ENCODE measurements around the gene MYH9. TPM values are rescaled to one million over a fixed set of nuclear protein-coding genes. Genes with fewer than 3 reads are reported as not detected.

MYH9 gene
- total and polyA plus RNA-seq, 4 donors, result 184 to 667 (median 332) TPM

DNA sequence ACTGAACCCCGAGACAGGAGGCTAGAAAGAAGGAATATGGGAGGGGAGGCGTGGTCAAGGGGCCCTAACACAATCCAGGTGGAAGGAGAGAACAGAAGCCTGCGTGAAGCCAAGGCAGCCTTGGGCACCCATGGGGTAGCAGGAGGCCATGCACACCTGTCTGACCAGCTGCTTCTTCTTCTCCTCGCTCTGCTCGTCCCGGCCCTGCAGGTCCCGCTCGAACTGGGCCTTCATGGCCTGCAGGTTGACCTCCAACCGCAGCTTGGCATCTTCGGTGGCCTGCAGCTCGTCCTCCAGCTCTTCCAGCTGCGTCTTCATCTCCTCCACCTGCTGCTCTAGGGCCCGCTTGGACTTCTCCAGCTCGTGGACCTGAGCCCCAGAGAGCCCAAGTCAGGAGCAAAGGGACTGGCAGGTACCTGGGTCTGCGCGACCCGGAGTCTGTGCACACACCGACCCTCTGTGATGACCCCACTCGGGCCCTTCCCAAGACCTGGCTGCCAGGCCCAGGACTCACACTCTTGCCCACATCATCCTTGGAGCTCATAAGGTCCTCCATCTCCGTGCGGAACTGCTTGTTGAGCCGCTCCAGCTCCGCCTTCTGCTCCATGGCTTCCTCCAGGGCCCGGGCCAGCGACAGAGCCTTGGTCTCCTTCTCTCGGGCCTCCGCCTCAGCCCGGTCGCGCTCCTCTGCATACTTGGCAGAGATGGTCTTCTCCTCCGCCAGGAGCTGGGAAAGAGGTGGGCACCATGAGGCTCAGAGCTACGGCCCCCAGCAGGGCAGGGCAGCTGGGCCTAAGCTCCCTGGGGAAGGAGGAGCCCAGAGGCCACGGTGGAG is 99.0 kb downstream of the MYH9 start:
- Histone ChIP-seq H3K27ac (ENCODE audit: low read depth in 1 of 2, low read length in 1 of 2) (peak overlapping the region in 1 of 2 donors; percentile 11), H3K36me3 (ENCODE audit: control insufficient read depth in 4 of 4, insufficient read depth in 4 of 4, low read length in 4 of 4) (peaks cover 40 to 78% (median 64%) of the 10 kb centered on the region in 4 donors), H3K4me1 (ENCODE audit: control insufficient read depth in 5 of 5, insufficient read depth in 5 of 5, low read length in 5 of 5) (no peaks in the 10 kb centered on the region), H3K27me3 (ENCODE audit: control insufficient read depth in 3 of 3, insufficient read depth in 3 of 3, low read length in 2 of 3) (no peaks in the 10 kb centered on the region), H3K9ac (ENCODE audit: insufficient read depth in 1 of 2, low read length in 2 of 2) (no peak overlapping the region), H3K9me3 (ENCODE audit: control insufficient read depth in 4 of 4, insufficient read depth in 3 of 4, low read length in 3 of 4) (no peaks in the 10 kb centered on the region), H3K4me3 (no peak overlapping the region)
- 91 to 93% methylated on average over 33 of the region's 33 CpGs for WGBS, 2 donors
- no peak for DNase-seq
- no peak for ATAC-seq (ENCODE audit: insufficient read depth, low FRiP score)
- TF ChIP-seq, protein P1, sequence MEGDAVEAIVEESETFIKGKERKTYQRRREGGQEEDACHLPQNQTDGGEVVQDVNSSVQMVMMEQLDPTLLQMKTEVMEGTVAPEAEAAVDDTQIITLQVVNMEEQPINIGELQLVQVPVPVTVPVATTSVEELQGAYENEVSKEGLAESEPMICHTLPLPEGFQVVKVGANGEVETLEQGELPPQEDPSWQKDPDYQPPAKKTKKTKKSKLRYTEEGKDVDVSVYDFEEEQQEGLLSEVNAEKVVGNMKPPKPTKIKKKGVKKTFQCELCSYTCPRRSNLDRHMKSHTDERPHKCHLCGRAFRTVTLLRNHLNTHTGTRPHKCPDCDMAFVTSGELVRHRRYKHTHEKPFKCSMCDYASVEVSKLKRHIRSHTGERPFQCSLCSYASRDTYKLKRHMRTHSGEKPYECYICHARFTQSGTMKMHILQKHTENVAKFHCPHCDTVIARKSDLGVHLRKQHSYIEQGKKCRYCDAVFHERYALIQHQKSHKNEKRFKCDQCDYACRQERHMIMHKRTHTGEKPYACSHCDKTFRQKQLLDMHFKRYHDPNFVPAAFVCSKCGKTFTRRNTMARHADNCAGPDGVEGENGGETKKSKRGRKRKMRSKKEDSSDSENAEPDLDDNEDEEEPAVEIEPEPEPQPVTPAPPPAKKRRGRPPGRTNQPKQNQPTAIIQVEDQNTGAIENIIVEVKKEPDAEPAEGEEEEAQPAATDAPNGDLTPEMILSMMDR (IDR thresholded peaks at IDR 0.05; ENCODE audit: control extremely low read depth, extremely low read depth), result no peak

DNA sequence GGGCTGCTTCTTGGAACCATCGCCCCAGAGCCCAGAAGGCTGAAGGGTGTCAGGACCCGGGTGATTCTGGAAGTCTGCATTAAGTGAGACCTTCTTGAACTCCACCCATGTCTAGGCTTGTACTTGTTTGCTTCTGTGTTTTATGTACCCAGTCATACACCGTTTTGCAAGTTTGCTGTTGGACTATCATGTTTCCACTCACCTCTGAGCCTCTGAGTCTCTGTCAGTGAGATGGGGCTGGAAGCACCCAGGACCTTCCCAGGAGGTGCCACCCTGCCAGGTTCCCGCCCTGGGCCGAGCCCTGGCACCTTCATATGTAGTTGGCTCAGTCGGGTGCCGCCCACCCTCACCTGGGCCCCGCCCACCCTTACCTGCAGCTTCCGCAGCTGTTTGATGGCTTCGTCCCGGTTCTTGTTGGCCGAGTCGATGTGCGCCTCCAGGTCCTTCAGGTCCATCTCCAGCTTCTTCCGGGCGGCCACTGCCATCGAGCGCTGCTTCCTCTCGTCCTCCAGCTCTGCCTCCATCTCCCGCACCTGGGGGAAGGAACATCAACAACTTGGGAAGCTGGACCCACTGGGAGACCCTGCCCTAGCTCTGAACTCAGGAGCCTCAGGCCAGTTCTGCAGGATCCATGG is 99.8 kb downstream of the MYH9 start:
- Histone ChIP-seq H3K27ac (ENCODE audit: low read depth in 1 of 2, low read length in 1 of 2) (no peak overlapping the region), H3K36me3 (ENCODE audit: control insufficient read depth in 4 of 4, insufficient read depth in 4 of 4, low read length in 4 of 4) (peaks cover 40 to 74% (median 60%) of the 10 kb centered on the region in 4 donors), H3K4me1 (ENCODE audit: control insufficient read depth in 5 of 5, insufficient read depth in 5 of 5, low read length in 5 of 5) (no peaks in the 10 kb centered on the region), H3K9me3 (ENCODE audit: control insufficient read depth in 4 of 4, insufficient read depth in 3 of 4, low read length in 3 of 4) (no peaks in the 10 kb centered on the region), H3K27me3 (ENCODE audit: control insufficient read depth in 3 of 3, insufficient read depth in 3 of 3, low read length in 2 of 3) (no peaks in the 10 kb centered on the region), H3K4me3 (no peak overlapping the region), H3K9ac (ENCODE audit: insufficient read depth in 1 of 2, low read length in 2 of 2) (no peak overlapping the region)
- ATAC-seq (ENCODE audit: insufficient read depth, low FRiP score) (no peak), DNase-seq (no peak)
- 86 to 93% methylated on average over 20 of the region's 20 CpGs for WGBS, 2 donors
- TF ChIP-seq, protein P1 (IDR thresholded peaks at IDR 0.05; ENCODE audit: control extremely low read depth, extremely low read depth), result no peak

DNA sequence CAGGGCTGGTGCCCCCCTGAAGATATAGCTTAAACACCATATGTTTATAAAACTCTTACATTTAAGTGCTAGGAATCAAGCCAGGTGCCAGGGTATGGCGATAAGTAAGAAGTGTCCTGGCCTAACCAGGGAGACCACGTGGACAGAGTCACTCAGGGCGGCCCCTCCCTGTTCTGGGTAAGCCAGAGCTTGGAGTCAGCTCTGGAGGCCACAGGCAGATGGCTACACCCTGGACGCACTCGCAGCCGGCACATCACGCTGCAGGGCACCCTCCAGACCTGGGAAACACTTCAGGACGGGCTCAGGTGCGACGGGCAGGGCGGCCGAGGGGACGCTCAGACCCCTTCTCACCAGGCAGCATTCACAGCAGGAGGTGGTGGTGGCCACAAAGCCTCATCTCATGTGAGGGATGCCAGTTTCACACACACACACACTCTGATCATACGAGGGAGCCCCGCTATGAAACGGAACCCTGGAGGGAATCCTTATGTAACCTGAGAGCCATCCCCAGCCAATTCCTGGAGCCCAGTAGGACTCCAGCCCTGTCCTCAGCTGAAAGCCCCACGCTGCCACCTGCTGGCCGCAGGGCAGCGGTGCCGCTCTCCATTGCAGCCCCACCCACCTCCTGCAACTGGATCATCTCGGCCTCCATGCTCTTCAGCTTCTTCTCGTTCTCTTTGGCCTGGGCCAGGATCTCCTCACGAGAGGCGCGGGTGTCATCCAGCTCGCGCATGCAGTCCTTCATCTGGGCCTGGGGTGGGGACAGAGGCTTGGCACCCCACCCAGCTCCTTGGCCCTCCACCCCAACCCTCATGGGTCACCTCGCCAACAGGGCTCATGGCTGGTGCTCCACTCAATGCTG is 101.4 kb downstream of the MYH9 start:
- H3K27ac ChIP-seq (ENCODE audit: low read depth in 1 of 2, low read length in 1 of 2), result peak overlapping the region in 1 of 2 donors; percentile 18
- DNase-seq (peak; percentile 72), ATAC-seq (ENCODE audit: insufficient read depth, low FRiP score) (peak; percentile 32)
- no peak overlapping the region for H3K4me3 ChIP-seq
- no peaks in the 10 kb centered on the region for H3K27me3 ChIP-seq (ENCODE audit: control insufficient read depth in 3 of 3, insufficient read depth in 3 of 3, low read length in 2 of 3)
- H3K36me3 ChIP-seq (ENCODE audit: control insufficient read depth in 4 of 4, insufficient read depth in 4 of 4, low read length in 4 of 4), result peaks cover 37 to 75% (median 57%) of the 10 kb centered on the region in 4 donors
- TF ChIP-seq, protein P1 (IDR thresholded peaks at IDR 0.05; ENCODE audit: control extremely low read depth, extremely low read depth), result peak; percentile 45
- H3K9me3 ChIP-seq (ENCODE audit: control insufficient read depth in 4 of 4, insufficient read depth in 3 of 4, low read length in 3 of 4), result no peaks in the 10 kb centered on the region
- 67 to 76% methylated on average over 28 of the region's 28 CpGs for WGBS, 2 donors
- H3K9ac ChIP-seq (ENCODE audit: insufficient read depth in 1 of 2, low read length in 2 of 2), result no peak overlapping the region
- H3K4me1 ChIP-seq (ENCODE audit: control insufficient read depth in 5 of 5, insufficient read depth in 5 of 5, low read length in 5 of 5), result no peaks in the 10 kb centered on the region

Data from lung (tissue), 12 donors.